ENCODE measurements around the gene EFCC1.

GRCh38 chr3:128996726-128997125 lies 4.4 kb upstream of the EFCC1 start:
- TF ChIP-seq CTCF (IDR thresholded peaks at IDR 0.05; ENCODE audit: low read depth, low read length) (no peak), EZH2phosphoT487 (IDR thresholded peaks at IDR 0.05; ENCODE audit: low read depth) (no peak)
